HUES64 (cell line): Measurements from ENCODE around the gene WDR20.
"Not testable (repeated sequence)": the region's sequence is repeated elsewhere in the genome, so short reads cannot be mapped to it uniquely, and the experiment has no call there.

Experiments used
- H3K27ac ChIP-seq: 2 replicates; pipeline ENCODE4 v1.7.0; 2013; ENCODE audit warnings: low read depth, low read length, inconsistent platforms
- H3K27me3 ChIP-seq: 2 replicates; pipeline ENCODE4 v1.6.1; 2013; ENCODE audit warnings: mild to moderate bottlenecking, low read length; ENCODE audit not compliant: insufficient read depth
- H3K36me3 ChIP-seq: 2 replicates; pipeline ENCODE4 v1.6.1; 2013; ENCODE audit warnings: mild to moderate bottlenecking, low read length; ENCODE audit not compliant: insufficient read depth
- H3K4me1 ChIP-seq: 2 replicates; pipeline ENCODE4 v1.6.1; 2013; ENCODE audit warnings: mild to moderate bottlenecking, low read length, moderate library complexity; ENCODE audit not compliant: insufficient read depth
- H3K4me3 ChIP-seq: 2 replicates; pipeline ENCODE4 v1.5.1; 2013; ENCODE audit warnings: mild to moderate bottlenecking, low read length, moderate library complexity
- H3K9ac ChIP-seq: 2 replicates; pipeline ENCODE4 v1.6.1; 2013; ENCODE audit warnings: mild to moderate bottlenecking, low read depth, low read length
- H3K9me3 ChIP-seq: 2 replicates; pipeline ENCODE4 v1.6.1; 2013; ENCODE audit warnings: low read depth, low read length; ENCODE audit not compliant: insufficient read depth
- WGBS: fragments of 150-250, 120-280 bp; methylation state at CpG from one replicate; pipeline ENCODE4 v1.1.7; 2013; ENCODE audit warnings: missing lambda C conversion rate; 5-methylcytosine and 5-hydroxymethylcytosine counted together

The WDR20 gene

GRCh38 chr14:102171173-102172020 lies 31.7 kb downstream of the WDR20 start:
- Histone ChIP-seq H3K9me3 (no peaks in the 10 kb centered on the region), H3K27ac (no peak overlapping the region), H3K4me1 (peaks cover 4% of the 10 kb centered on the region; the same call in 1 of the 2 replicates), H3K9ac (no peak overlapping the region), H3K27me3 (no peaks in the 10 kb centered on the region), H3K4me3 (no peak overlapping the region), H3K36me3 (no peaks in the 10 kb centered on the region)
- 93% methylated on average over 3 of the region's 4 CpGs for WGBS

- not testable (repeated sequence) for H3K4me3 ChIP-seq, H3K36me3 ChIP-seq, H3K27ac ChIP-seq, H3K4me1 ChIP-seq, H3K27me3 ChIP-seq, H3K9me3 ChIP-seq, H3K9ac ChIP-seq
- WGBS, result no CpG with 5 or more reads among the region's 2 CpGs
Measured at GRCh38 chr14:102172021-102172272, 32.2 kb downstream of the WDR20 start.

GRCh38 chr14:102172721-102173120 lies 33.0 kb downstream of the WDR20 start:
- H3K27me3 ChIP-seq, H3K36me3 ChIP-seq, H3K9ac ChIP-seq, H3K9me3 ChIP-seq, H3K4me3 ChIP-seq, H3K4me1 ChIP-seq, H3K27ac ChIP-seq: not testable (repeated sequence)
- WGBS, result 98% methylated on average over 23 of the region's 31 CpGs

GRCh38 chr14:102177161-102177560 lies 37.5 kb downstream of the WDR20 start:
- no peak overlapping the region for H3K4me3 ChIP-seq
- whole genome bisulfite sequencing, result 96% methylated on average over 4 of the region's 4 CpGs
- H3K27me3 ChIP-seq, result no peaks in the 10 kb centered on the region
- H3K4me1 ChIP-seq, result peaks cover 14% of the 10 kb centered on the region; the same call in 1 of the 2 replicates
- no peak overlapping the region for H3K27ac ChIP-seq
- H3K9ac ChIP-seq, result no peak overlapping the region
- no peaks in the 10 kb centered on the region for H3K9me3 ChIP-seq
- no peaks in the 10 kb centered on the region for H3K36me3 ChIP-seq

- 94% methylated on average over 4 of the region's 5 CpGs for WGBS
- Histone ChIP-seq H3K9ac (no peak overlapping the region), H3K27ac (no peak overlapping the region), H3K9me3 (no peaks in the 10 kb centered on the region), H3K4me3 (no peak overlapping the region), H3K4me1 (peaks cover 22% of the 10 kb centered on the region; the same call in 1 of the 2 replicates), H3K36me3 (no peaks in the 10 kb centered on the region), H3K27me3 (no peaks in the 10 kb centered on the region)
Measured at GRCh38 chr14:102178806-102179205, 39.1 kb downstream of the WDR20 start.

GRCh38 chr14:102180248-102180998 lies 40.7 kb downstream of the WDR20 start:
- H3K27ac ChIP-seq, result no peak overlapping the region
- no peaks in the 10 kb centered on the region for H3K36me3 ChIP-seq
- no peaks in the 10 kb centered on the region for H3K27me3 ChIP-seq
- 53% methylated on average over 7 of the region's 7 CpGs for WGBS
- H3K4me1 ChIP-seq, result peaks cover 32% of the 10 kb centered on the region; the same call in 1 of the 2 replicates
- no peaks in the 10 kb centered on the region for H3K9me3 ChIP-seq
- H3K9ac ChIP-seq, result no peak overlapping the region
- H3K4me3 ChIP-seq, result no peak overlapping the region

GRCh38 chr14:102181187-102181586 lies 41.5 kb downstream of the WDR20 start:
- Histone ChIP-seq H3K4me3 (no peak overlapping the region), H3K27ac (no peak overlapping the region), H3K27me3 (no peaks in the 10 kb centered on the region), H3K4me1 (peaks cover 32% of the 10 kb centered on the region; the same call in 1 of the 2 replicates), H3K9ac (no peak overlapping the region), H3K36me3 (no peaks in the 10 kb centered on the region), H3K9me3 (no peaks in the 10 kb centered on the region)
- WGBS, result 89% methylated on average over 1 of the region's 1 CpG

- Histone ChIP-seq H3K27ac (no peak overlapping the region), H3K27me3 (no peaks in the 10 kb centered on the region), H3K9me3 (no peaks in the 10 kb centered on the region), H3K36me3 (no peaks in the 10 kb centered on the region), H3K4me3 (no peak overlapping the region), H3K9ac (no peak overlapping the region), H3K4me1 (peaks cover 32% of the 10 kb centered on the region; the same call in 1 of the 2 replicates)
Measured at GRCh38 chr14:102182190-102182589, 42.5 kb downstream of the WDR20 start.

GRCh38 chr14:102182936-102183619 lies 43.4 kb downstream of the WDR20 start:
- Histone ChIP-seq H3K36me3 (no peaks in the 10 kb centered on the region), H3K27ac (no peak overlapping the region), H3K9me3 (no peaks in the 10 kb centered on the region), H3K9ac (no peak overlapping the region), H3K27me3 (no peaks in the 10 kb centered on the region), H3K4me1 (peaks cover 32% of the 10 kb centered on the region; the same call in 1 of the 2 replicates), H3K4me3 (no peak overlapping the region)
- WGBS, result 93% methylated on average over 9 of the region's 9 CpGs

- Histone ChIP-seq H3K4me3 (no peak overlapping the region), H3K27ac (no peak overlapping the region), H3K9me3 (no peaks in the 10 kb centered on the region), H3K9ac (no peak overlapping the region), H3K4me1 (peaks cover 32% of the 10 kb centered on the region; the same call in 1 of the 2 replicates), H3K27me3 (no peaks in the 10 kb centered on the region), H3K36me3 (no peaks in the 10 kb centered on the region)
- WGBS, result 92% methylated on average over 1 of the region's 3 CpGs
Measured at GRCh38 chr14:102183886-102184285, 44.2 kb downstream of the WDR20 start.
